Tibial artery (tissue), 4 donors: ENCODE results near the gene AMER2.
"Not testable (repeated sequence)": the region's sequence is repeated elsewhere in the genome, so short reads cannot be mapped to it uniquely, and the experiment has no call there.

Experiments used
- DNase-seq, 2 donors: peaks; one replicate each; pipeline ENCODE4 v3.0.0-alpha.2; 2019
- H3K27ac ChIP-seq, 2 donors: fragments of 200-600 bp; sonication (generic) in 1 of 2; 1 replicate in 1 of 2; 2 replicates in 1 of 2; pipeline ENCODE4 v1.5.1; 2018 to 2019; ENCODE audit warnings: mild to moderate bottlenecking in 1 of 2
- H3K27me3 ChIP-seq, 2 donors: fragments of 200-600 bp; sonication (generic) in 1 of 2; one replicate each; pipeline versions ENCODE4 v1.5.1 to v1.6.0; 2016 to 2019
- H3K36me3 ChIP-seq, 3 donors: fragments of 200-600 bp; sonication (generic) in 2 of 3; one replicate each; pipeline ENCODE4 v1.5.1; 2016 to 2019; ENCODE audit warnings: mild to moderate bottlenecking in 2 of 3
- H3K4me1 ChIP-seq, 4 donors: fragments of 200-600 bp; sonication (generic) in 2 of 4; 1 replicate in 3 of 4; 2 replicates in 1 of 4; pipeline ENCODE4 v1.5.1; 2016 to 2019
- H3K4me3 ChIP-seq, 2 donors: fragments of 200-600 bp; sonication (generic) in 1 of 2; 1 replicate in 1 of 2; 2 replicates in 1 of 2; pipeline ENCODE4 v1.5.1; 2018 to 2019; ENCODE audit warnings: mild to moderate bottlenecking in 2 of 2
- H3K9me3 ChIP-seq, 3 donors: fragments of 200-600 bp; sonication (generic) in 1 of 3; one replicate each; pipeline ENCODE4 v1.5.1; 2016 to 2019
- intact Hi-C: fragments of 100-400 bp; cut with DNase I; formaldehyde crosslinking; loops from one replicate; pipeline ENCODE4 v1.15.0; 2023; ENCODE audit warnings: low total_unique reads
- TF ChIP-seq, protein P1 (sequence below), 2 experiments: fragments of 200-600 bp in 1 of 2; fragments of 450-650 bp in 1 of 2; IDR thresholded peaks; one replicate each; pipeline ENCODE4 v1.5.1; 2017 to 2019; ENCODE audit warnings: antibody characterized with exemption in 2 of 2, mild to moderate bottlenecking in 1 of 2, moderate library complexity in 1 of 2

AMER2 gene

DNA sequence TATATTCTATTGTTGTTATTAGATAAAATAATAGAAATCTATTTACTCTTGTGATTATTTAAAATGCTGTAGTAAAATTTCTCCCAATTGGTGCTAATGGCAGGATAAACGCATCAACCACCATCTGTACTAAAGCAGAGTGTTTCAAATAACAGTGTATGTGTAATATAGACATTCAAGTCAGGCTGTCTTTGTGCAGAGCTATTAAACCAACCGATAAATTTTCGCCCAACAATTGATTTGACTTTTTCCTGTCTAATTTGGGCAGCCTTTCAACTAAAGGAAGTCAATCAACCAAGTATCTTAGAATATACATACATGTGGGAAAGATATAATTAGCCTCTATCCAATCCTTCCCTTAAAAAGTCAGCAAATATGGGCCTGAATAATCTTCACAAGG is 5.8 kb downstream of the AMER2 start:
- intact Hi-C loops = no loop called here
- Histone ChIP-seq H3K9me3 (no peaks in the 10 kb centered on the region), H3K27me3 (peaks cover 0 to 24% of the 10 kb centered on the region in 2 donors), H3K4me3 (no peak overlapping the region), H3K36me3 (no peaks in the 10 kb centered on the region), H3K4me1 (peaks cover 0 to 9% (median 3%) of the 10 kb centered on the region in 4 donors), H3K27ac (no peak overlapping the region)
- no peak for DNase-seq
- TF ChIP-seq, protein P1, sequence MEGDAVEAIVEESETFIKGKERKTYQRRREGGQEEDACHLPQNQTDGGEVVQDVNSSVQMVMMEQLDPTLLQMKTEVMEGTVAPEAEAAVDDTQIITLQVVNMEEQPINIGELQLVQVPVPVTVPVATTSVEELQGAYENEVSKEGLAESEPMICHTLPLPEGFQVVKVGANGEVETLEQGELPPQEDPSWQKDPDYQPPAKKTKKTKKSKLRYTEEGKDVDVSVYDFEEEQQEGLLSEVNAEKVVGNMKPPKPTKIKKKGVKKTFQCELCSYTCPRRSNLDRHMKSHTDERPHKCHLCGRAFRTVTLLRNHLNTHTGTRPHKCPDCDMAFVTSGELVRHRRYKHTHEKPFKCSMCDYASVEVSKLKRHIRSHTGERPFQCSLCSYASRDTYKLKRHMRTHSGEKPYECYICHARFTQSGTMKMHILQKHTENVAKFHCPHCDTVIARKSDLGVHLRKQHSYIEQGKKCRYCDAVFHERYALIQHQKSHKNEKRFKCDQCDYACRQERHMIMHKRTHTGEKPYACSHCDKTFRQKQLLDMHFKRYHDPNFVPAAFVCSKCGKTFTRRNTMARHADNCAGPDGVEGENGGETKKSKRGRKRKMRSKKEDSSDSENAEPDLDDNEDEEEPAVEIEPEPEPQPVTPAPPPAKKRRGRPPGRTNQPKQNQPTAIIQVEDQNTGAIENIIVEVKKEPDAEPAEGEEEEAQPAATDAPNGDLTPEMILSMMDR (IDR thresholded peaks at IDR 0.05) = no peak

DNA sequence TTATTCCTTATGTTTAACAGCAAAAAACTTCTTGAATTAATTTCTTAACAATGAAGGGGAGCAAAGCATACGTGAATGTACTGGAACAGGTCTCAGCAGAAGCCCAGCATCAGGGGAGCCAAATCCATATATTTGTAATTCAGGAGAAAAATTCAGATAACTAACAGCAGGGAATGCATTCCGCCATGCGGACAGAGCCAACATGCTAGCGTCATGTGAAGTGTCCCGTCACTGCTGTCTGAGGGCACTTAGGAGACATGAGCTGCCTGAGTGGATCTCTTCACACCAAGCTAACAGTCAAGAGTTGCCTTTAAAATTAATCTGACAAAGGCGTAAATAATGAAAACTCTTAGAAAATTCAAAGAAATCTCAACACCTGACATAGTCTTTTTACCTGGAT is 6.4 kb downstream of the AMER2 start:
- Histone ChIP-seq H3K4me1 (peaks cover 0 to 3% (median under 1%) of the 10 kb centered on the region in 4 donors), H3K36me3 (no peaks in the 10 kb centered on the region), H3K9me3 (no peaks in the 10 kb centered on the region), H3K4me3 (no peak overlapping the region), H3K27me3 (peaks cover 0 to 17% of the 10 kb centered on the region in 2 donors), H3K27ac (no peak overlapping the region)
- no peak for DNase-seq
- TF ChIP-seq, protein P1 (IDR thresholded peaks at IDR 0.05) = no peak
- intact Hi-C loops = no loop called here

DNA sequence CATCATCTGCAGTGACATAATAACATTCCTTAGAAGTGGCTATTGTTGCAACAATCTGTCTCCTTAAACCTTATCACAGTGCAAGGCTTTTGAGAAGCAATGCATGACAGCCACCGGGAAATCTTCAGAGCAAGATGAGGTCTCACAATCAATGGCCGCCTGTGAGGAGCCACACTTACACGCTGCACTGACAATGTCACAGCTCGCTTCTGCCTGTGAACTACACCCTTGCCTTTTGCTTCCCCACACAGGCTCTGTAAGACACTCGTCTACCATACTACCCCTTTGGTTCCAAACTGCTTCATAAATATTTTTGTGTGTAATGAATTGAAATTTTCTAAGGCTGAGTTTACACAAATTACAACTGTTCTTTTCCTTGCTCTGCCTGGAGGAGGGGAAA is 6.9 kb downstream of the AMER2 start:
- H3K27me3 ChIP-seq = peaks cover 0 to 12% of the 10 kb centered on the region in 2 donors
- DNase-seq, H3K4me1 ChIP-seq, H3K9me3 ChIP-seq, H3K27ac ChIP-seq, intact Hi-C loops, H3K4me3 ChIP-seq, H3K36me3 ChIP-seq: not testable (repeated sequence)

DNA sequence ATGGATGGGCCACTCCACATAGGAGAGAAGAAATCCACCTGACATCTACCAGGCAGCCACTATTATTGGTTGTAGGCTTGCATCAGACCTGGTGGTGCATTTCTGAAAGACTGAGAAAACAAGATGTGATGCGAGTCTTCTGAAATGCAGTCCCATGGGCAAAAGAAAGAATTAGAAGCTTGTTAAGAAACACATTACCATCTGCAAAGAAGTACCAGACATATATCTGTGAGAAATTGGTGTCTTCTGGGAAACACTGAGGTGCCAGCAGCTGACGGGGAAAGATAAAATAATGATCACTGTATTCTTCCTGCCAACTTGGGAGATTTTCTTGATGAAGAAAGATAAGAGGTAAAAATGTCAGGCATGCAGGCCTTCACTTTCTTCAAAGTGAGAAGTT is 14.4 kb downstream of the AMER2 start:
- no peaks in the 10 kb centered on the region for H3K27me3 ChIP-seq
- no peak overlapping the region for H3K27ac ChIP-seq
- no peak overlapping the region for H3K4me3 ChIP-seq
- TF ChIP-seq, protein P1 (IDR thresholded peaks at IDR 0.05) = no peak
- no peak for DNase-seq
- no peaks in the 10 kb centered on the region for H3K9me3 ChIP-seq
- H3K4me1 ChIP-seq = no peaks in the 10 kb centered on the region
- H3K36me3 ChIP-seq = no peaks in the 10 kb centered on the region
- intact Hi-C loops = no loop called here

DNA sequence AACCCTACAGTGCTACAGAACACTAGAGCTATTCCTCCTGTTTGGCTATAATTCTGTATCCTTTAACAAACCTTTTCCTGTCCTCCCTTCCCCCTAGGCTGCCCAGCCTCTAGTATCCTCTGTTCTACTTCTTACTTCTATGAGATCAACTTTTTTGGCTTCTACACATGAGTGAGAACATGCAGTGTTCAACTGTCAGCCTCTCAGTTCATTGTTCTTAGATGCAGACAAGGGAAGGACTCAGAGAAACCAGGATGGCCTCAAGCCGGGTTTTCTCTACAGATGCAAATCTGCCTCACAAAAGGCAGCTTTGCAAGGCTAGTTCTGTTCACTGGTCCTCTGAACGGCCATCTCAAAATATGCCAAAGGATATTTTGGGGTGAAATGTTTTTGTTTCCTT is 18.4 kb downstream of the AMER2 start:
- no peaks in the 10 kb centered on the region for H3K27me3 ChIP-seq
- no peak overlapping the region for H3K4me3 ChIP-seq
- H3K36me3 ChIP-seq = no peaks in the 10 kb centered on the region
- intact Hi-C loops = no loop called here
- H3K4me1 ChIP-seq = no peaks in the 10 kb centered on the region
- H3K9me3 ChIP-seq = no peaks in the 10 kb centered on the region
- TF ChIP-seq, protein P1 (IDR thresholded peaks at IDR 0.05) = no peak
- no peak overlapping the region for H3K27ac ChIP-seq
- no peak for DNase-seq

DNA sequence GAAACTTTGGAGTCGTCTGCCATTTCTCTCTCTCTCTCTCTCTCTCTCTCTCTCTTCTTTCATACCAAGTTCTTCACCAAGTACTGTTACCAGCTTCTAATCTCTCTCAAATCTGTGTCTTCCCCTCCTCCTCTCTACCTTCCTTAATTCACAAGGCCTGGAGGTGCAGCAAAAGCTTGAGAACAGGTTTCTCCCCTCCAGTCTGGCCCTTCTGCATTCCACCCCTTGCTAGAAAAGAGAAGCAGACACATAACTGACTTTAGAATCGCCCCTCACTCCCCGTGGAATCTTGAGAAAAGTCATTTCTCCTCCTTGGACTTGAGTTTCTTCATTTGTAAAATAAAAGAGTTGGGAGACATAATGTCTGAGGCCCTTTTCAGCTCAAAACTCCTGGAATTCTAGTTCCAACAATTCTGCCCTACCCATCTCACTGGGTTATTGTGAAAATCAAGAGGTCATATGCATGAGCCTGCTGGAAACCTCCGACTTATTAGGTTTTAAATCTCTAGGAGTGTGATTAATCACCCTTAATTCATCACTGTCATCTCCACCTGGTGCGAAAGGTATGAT is 20.4 kb downstream of the AMER2 start:
- H3K4me3 ChIP-seq = no peak overlapping the region
- TF ChIP-seq, protein P1 (IDR thresholded peaks at IDR 0.05) = no peak
- H3K9me3 ChIP-seq = no peaks in the 10 kb centered on the region
- H3K36me3 ChIP-seq = no peaks in the 10 kb centered on the region
- DNase-seq = no peak
- H3K27me3 ChIP-seq = no peaks in the 10 kb centered on the region
- intact Hi-C loops = no loop called here
- H3K27ac ChIP-seq = no peak overlapping the region
- H3K4me1 ChIP-seq = no peaks in the 10 kb centered on the region
